ENCODE data around the gene ABCA2.

- TF ChIP-seq CTCF (IDR thresholded peaks at IDR 0.05), result no peak
- TF ChIP-seq EP300 (IDR thresholded peaks at IDR 0.05), result peak in 1 of 2 donors; percentile 24
- TF ChIP-seq POLR2A (IDR thresholded peaks at IDR 0.05), result no peak
These were observed 4.8 kb upstream of the ABCA2 start for GRCh38 chr9:137032858-137033257.
